GM12872 (cell line): ENCODE data around the gene MAPK8.

Experiments
- CTCF ChIP-seq: IDR thresholded peaks from 3 replicates; pipeline ENCODE4 v1.5.1; 2011; ENCODE audit warnings: low read depth, mild to moderate bottlenecking, low read length, moderate library complexity; ENCODE audit not compliant: insufficient read depth

Gene MAPK8

GRCh38 chr10:48475943-48476278 lies 169.4 kb downstream of the MAPK8 start:
- no peak for TF ChIP-seq CTCF

GRCh38 chr10:48476279-48476982 lies 170.0 kb downstream of the MAPK8 start:
- TF ChIP-seq CTCF = no peak

GRCh38 chr10:48477141-48477540 lies 170.7 kb downstream of the MAPK8 start:
- no peak for TF ChIP-seq CTCF

- TF ChIP-seq CTCF = no peak
Measured at GRCh38 chr10:48477616-48478015, 171.1 kb downstream of the MAPK8 start.

- TF ChIP-seq CTCF = no peak
Measured at GRCh38 chr10:48478469-48478868, 172.0 kb downstream of the MAPK8 start.

GRCh38 chr10:48478980-48479811 lies 172.7 kb downstream of the MAPK8 start:
- TF ChIP-seq CTCF = no peak

GRCh38 chr10:48480397-48481374 lies 174.2 kb downstream of the MAPK8 start:
- TF ChIP-seq CTCF = no peak
